ENCODE measurements around the gene ZNF358.

DNA sequence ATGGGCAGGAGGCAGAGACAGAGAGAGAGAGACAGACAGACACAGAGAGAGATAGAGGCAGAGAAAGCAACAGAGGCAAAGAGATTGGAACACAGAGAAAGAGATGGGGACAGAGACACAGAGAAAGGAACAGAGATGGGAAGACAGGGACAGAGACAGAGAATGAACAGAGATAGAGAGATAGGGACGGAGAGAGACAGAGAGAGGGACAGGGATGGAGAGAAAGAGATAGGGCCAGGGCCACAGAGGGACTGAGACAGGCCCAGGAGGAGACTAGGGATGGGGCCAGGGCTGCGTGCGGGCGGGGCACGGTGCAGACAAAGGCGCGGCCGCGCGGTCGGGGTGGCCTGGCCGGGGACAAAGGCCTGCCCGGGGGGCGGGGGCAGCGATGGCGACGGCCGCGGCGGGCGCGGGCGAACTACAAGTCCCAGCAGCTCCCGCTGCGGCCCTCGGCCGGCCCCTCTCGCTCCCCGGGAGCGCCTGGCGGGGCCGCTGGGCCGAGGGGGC, at the start of gene ZNF358:
- TF ChIP-seq, protein P1, sequence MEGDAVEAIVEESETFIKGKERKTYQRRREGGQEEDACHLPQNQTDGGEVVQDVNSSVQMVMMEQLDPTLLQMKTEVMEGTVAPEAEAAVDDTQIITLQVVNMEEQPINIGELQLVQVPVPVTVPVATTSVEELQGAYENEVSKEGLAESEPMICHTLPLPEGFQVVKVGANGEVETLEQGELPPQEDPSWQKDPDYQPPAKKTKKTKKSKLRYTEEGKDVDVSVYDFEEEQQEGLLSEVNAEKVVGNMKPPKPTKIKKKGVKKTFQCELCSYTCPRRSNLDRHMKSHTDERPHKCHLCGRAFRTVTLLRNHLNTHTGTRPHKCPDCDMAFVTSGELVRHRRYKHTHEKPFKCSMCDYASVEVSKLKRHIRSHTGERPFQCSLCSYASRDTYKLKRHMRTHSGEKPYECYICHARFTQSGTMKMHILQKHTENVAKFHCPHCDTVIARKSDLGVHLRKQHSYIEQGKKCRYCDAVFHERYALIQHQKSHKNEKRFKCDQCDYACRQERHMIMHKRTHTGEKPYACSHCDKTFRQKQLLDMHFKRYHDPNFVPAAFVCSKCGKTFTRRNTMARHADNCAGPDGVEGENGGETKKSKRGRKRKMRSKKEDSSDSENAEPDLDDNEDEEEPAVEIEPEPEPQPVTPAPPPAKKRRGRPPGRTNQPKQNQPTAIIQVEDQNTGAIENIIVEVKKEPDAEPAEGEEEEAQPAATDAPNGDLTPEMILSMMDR (IDR thresholded peaks at IDR 0.05; ENCODE audit: low read depth, low read length, poor library complexity, severe bottlenecking), result no peak
- TF ChIP-seq EZH2phosphoT487 (IDR thresholded peaks at IDR 0.05; ENCODE audit: borderline replicate concordance, low read length), result no peak

All from DOHH2 (cell line).